Type B pancreatic cell (in vitro differentiated cells): ENCODE data around the gene UNC13A. TPM values are rescaled to one million over a fixed set of nuclear protein-coding genes. Genes with fewer than 3 reads are reported as not detected.

Experiments
- DNase-seq: peaks from one replicate; pipeline ENCODE4 v3.0.0; 2021; ENCODE audit warnings: mixed read lengths; ENCODE audit not compliant: unreplicated experiment; ENCODE audit errors: extremely low spot score
- H3K27ac Mint-ChIP-seq: 2 replicates; pipeline ENCODE4 v1.8.0; 2021; ENCODE audit warnings: mild to moderate bottlenecking, mixed read lengths
- H3K27me3 Mint-ChIP-seq: 2 replicates; pipeline ENCODE4 v1.8.0; 2021; ENCODE audit warnings: mixed read lengths
- H3K36me3 Mint-ChIP-seq: 2 replicates; pipeline ENCODE4 v1.8.0; 2021; ENCODE audit warnings: mixed read lengths
- H3K4me1 Mint-ChIP-seq: one replicate; pipeline ENCODE4 v1.8.0; 2021; ENCODE audit warnings: mixed read lengths; ENCODE audit not compliant: unreplicated experiment
- H3K4me3 Mint-ChIP-seq: 2 replicates; pipeline ENCODE4 v1.8.0; 2021; ENCODE audit warnings: mild to moderate bottlenecking, mixed read lengths
- H3K9me3 Mint-ChIP-seq: 2 replicates; pipeline ENCODE4 v1.8.0; 2021; ENCODE audit warnings: mixed read lengths
- total RNA-seq: library from RNA; stranded (reverse); gene quantifications from 2 replicates; pipeline ENCODE4 v1.2.1, GENCODE V29; 2021; ENCODE audit warnings: low replicate concordance
- TF ChIP-seq, protein P1 (sequence below): fragments of 200-600 bp; sonication (generic); conservative IDR thresholded peaks from 2 replicates; pipeline ENCODE4 v1.5.0; 2021; ENCODE audit warnings: antibody characterized with exemption, mild to moderate bottlenecking

UNC13A gene
- total RNA-seq, 1 donor from 2014 or later: 4.3 TPM

DNA sequence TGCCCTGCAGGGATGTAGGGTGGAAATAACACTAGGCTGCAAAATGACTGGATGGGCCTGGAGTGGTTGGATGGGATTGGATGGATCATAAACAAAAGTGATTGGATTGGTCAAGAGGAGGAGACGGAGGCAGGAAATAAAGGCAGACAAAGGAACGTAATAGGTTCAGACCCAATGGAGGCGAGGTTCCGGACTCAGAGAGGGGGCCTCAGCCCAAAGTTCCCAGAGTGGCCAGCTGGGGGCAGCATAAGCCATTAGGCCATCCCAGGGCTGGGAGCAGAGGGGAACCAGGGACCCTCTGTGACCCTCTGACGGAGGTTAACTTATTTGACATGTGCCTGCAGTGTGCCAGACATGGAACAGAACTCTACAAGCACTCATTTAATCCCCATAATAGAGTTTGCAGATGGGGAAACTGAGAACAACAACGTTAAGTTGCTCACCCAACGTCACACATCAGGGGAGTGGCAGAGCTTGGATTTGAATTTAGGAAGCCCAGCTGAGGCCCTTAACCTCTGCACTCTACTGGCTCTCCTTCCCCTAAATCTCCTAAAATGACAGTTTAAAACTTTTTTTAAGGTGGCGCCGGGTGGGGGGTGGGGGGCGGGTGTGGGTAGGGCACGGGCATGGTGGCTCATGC lies 15.8 kb upstream of the UNC13A start:
- Mint-ChIP-seq H3K27me3 (peaks cover 21% of the 10 kb centered on the region), H3K4me1 (no peaks in the 10 kb centered on the region), H3K9me3 (no peaks in the 10 kb centered on the region), H3K27ac (no peak overlapping the region), H3K4me3 (no peak overlapping the region), H3K36me3 (no peaks in the 10 kb centered on the region)
- DNase-seq: no peak
- TF ChIP-seq, protein P1, sequence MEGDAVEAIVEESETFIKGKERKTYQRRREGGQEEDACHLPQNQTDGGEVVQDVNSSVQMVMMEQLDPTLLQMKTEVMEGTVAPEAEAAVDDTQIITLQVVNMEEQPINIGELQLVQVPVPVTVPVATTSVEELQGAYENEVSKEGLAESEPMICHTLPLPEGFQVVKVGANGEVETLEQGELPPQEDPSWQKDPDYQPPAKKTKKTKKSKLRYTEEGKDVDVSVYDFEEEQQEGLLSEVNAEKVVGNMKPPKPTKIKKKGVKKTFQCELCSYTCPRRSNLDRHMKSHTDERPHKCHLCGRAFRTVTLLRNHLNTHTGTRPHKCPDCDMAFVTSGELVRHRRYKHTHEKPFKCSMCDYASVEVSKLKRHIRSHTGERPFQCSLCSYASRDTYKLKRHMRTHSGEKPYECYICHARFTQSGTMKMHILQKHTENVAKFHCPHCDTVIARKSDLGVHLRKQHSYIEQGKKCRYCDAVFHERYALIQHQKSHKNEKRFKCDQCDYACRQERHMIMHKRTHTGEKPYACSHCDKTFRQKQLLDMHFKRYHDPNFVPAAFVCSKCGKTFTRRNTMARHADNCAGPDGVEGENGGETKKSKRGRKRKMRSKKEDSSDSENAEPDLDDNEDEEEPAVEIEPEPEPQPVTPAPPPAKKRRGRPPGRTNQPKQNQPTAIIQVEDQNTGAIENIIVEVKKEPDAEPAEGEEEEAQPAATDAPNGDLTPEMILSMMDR: peak; percentile 81

DNA sequence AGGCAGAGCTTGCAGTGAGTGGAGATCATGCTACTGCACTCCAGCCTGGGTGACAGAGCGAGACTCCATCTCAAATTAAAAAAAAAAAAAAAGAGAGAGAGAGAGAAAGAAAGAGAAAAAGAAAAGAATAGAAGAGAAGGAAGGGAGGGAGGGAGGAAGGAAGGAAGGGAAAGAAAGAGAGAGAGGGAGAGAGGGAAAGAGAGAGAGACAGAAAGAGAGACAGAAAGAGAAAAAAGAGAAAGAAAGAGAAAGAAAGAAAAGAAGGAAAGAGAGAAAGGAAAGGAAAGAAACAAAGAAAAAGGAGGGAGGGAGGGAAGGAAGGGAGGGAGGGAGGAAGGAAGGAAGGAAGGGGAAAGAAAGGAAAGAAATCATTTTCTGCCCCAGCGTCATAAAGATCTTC lies 7.0 kb upstream of the UNC13A start:
- peaks cover 57% of the 10 kb centered on the region for H3K27me3 Mint-ChIP-seq
- no peaks in the 10 kb centered on the region for H3K9me3 Mint-ChIP-seq
- DNase-seq: no peak
- H3K4me3 Mint-ChIP-seq: no peak overlapping the region
- H3K4me1 Mint-ChIP-seq: no peaks in the 10 kb centered on the region
- no peaks in the 10 kb centered on the region for H3K36me3 Mint-ChIP-seq
- H3K27ac Mint-ChIP-seq: no peak overlapping the region
- TF ChIP-seq, protein P1: no peak

DNA sequence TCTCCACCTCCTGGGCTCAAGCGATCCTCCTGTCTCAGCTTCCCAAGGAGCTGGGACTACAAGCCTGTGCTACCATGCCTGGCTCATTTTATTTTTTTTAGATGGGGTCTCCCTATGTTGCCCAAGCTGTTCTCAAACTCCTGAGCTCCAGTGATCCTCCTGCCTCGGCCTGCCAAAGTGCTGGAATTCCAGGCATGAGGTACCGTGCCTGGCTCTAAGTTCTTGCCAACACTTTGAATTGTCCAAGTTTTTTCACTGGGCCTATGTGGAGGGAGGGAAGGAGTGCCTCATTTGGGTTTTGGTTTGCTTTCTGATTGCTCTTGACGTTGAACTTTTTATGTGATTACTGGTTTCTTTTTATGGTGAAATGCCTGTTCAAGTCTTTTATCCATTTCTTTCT lies 4.4 kb upstream of the UNC13A start:
- DNase-seq: no peak
- peaks cover 54% of the 10 kb centered on the region for H3K27me3 Mint-ChIP-seq
- H3K4me1 Mint-ChIP-seq: peaks cover 5% of the 10 kb centered on the region
- no peak overlapping the region for H3K4me3 Mint-ChIP-seq
- no peak overlapping the region for H3K27ac Mint-ChIP-seq
- TF ChIP-seq, protein P1: no peak
- no peaks in the 10 kb centered on the region for H3K36me3 Mint-ChIP-seq
- no peaks in the 10 kb centered on the region for H3K9me3 Mint-ChIP-seq

DNA sequence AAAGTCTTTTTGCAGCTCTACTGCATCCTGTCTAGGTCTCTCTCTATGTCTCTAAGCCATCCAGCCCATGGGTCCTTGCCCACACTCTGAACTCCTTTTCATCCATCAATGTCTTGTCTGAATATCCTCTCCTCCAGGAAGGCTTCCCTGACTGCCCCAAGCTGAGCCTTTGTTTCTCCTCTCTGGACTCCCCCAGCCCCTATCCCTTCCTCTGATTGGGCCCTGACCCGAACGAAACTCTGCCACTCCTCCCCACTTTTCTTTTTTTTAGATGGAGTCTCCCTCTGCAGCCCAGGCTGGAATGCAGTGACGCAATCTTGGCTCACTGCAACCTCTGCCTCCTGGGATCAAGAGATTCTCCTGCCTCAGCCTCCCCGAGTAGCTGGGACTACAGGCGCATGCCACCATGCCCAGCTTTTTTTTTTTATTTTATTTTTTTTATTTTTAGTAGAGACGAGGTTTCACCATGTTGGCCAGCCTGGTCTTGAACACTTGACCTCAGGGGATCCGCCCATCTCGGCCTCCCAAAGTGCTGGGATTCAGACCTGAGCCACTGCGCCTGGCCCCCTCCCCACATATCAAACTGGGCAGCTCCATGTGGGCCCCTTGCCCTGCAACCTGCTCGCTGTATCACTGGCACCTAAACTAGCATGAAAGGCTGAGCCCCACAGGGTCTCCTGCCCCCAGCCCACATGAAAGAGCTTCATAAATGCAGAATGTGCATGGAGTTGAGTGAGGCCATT lies 870 bp upstream of the UNC13A start:
- H3K27ac Mint-ChIP-seq: peak overlapping the region; percentile 44
- H3K36me3 Mint-ChIP-seq: no peaks in the 10 kb centered on the region
- H3K4me3 Mint-ChIP-seq: peak overlapping the region; percentile 85
- TF ChIP-seq, protein P1: no peak
- peaks cover 7% of the 10 kb centered on the region for H3K4me1 Mint-ChIP-seq
- H3K9me3 Mint-ChIP-seq: no peaks in the 10 kb centered on the region
- DNase-seq: no peak
- peaks cover 60% of the 10 kb centered on the region for H3K27me3 Mint-ChIP-seq

DNA sequence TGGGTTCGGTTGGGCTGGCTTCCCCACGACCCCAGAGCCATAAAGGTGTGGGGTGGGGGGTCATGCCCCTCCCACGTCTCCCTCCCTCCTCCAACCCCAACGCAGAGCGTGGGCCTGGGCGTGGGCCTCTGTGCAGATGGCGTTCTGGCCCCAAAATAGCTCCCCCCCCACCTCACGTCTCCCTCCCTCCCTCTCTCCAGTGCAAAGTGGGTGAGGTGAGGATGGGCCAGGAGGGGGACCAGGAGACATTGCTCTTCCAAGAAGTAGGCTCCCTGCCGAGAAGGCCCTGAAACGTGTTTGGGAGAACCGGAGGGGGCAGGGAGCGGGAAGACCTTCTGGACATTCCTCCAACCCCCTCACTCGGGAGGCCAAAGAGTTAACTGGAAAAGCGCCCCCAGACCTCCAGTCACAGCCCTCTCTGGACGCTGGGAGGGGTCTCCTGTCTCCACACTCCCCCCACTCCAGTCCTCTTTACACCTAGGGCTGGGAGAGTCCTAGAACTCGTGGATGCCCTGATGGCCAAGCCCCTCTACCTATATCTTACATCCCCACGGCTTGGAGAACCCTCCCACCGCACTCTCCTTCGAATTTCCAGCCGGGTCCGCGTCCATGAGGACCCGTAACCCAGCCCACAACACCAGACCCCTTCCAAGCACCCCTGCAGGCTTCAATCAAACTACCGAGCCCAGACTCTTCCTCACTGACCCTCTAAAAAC lies 855 bp downstream of the UNC13A start:
- H3K36me3 Mint-ChIP-seq: no peaks in the 10 kb centered on the region
- H3K4me1 Mint-ChIP-seq: peaks cover 7% of the 10 kb centered on the region
- no peaks in the 10 kb centered on the region for H3K9me3 Mint-ChIP-seq
- no peak for DNase-seq
- TF ChIP-seq, protein P1: no peak
- H3K4me3 Mint-ChIP-seq: peak overlapping the region; percentile 84
- peaks cover 67% of the 10 kb centered on the region for H3K27me3 Mint-ChIP-seq
- H3K27ac Mint-ChIP-seq: peak overlapping the region; percentile 34
